ENCODE data around the gene SLC22A7. TPM values are rescaled to one million over a fixed set of nuclear protein-coding genes. Genes with fewer than 3 reads are reported as not detected.

Gene SLC22A7
- polyA plus RNA-seq, 1 donor (not counting 4 experiments of a cell fraction or from before 2014, with no cell fraction given): not detected

GRCh38 chr6:43264599-43265145, 33.4 kb upstream of the SLC22A7 start:
- Histone ChIP-seq H3K36me3 (ENCODE audit: control insufficient read depth in 2 of 2, extremely low read depth in 1 of 2, insufficient read depth in 2 of 2, low read length in 2 of 2) (no peaks in the 10 kb centered on the region), H3K4me2 (ENCODE audit: control insufficient read depth, extremely low read depth, insufficient read depth, low read depth, low read length) (no peak overlapping the region), H3K27ac (ENCODE audit: control insufficient read depth, insufficient read depth, low read length) (no peak overlapping the region), H3K9ac (ENCODE audit: control insufficient read depth, extremely low read depth, insufficient read depth, low read length) (no peak overlapping the region), H3K9me3 (ENCODE audit: control insufficient read depth, low read depth, low read length) (no peaks in the 10 kb centered on the region), H3K4me1 (ENCODE audit: control insufficient read depth, extremely low read depth, insufficient read depth, low read length) (peaks cover 5% of the 10 kb centered on the region), H2AFZ (ENCODE audit: control insufficient read depth, low read length) (no peak overlapping the region), H3K79me2 (ENCODE audit: control insufficient read depth, insufficient read depth, low read length) (no peaks in the 10 kb centered on the region), H3K9me1 (ENCODE audit: control insufficient read depth, extremely low read depth, insufficient read depth, low read length) (no peaks in the 10 kb centered on the region), H3K4me3 (ENCODE audit: control insufficient read depth in 2 of 3, extremely low read depth in 1 of 3, insufficient read depth in 2 of 3, low read depth in 1 of 3, low read length in 3 of 3) (no peak overlapping the region), H4K20me1 (ENCODE audit: control insufficient read depth, extremely low read depth, insufficient read depth, low read length) (no peaks in the 10 kb centered on the region), H3K27me3 (ENCODE audit: control insufficient read depth, extremely low read depth, insufficient read depth, low read length) (peaks cover 17% of the 10 kb centered on the region)
- TF ChIP-seq EZH2 (IDR thresholded peaks at IDR 0.05; ENCODE audit: low read length): no peak
- no peak for TF ChIP-seq CTCF (optimal IDR thresholded peaks at IDR 0.05 in 1 of 3, IDR thresholded peaks at IDR 0.05 in 1 of 3, conservative IDR thresholded peaks at IDR 0.05 in 1 of 3; ENCODE audit: extremely low read depth in 1 of 3, insufficient read depth in 2 of 3, low read length in 3 of 3)
- DNase-seq (ENCODE audit: low read depth, low spot score) (no peak), FAIRE-seq (no peak)
- dilution Hi-C loops (cut with MboI; ENCODE audit: extremely low pct_ligation_motif_present, low sequenced_read_pairs): no loop called here

GRCh38 chr6:43265564-43265963, 32.5 kb upstream of the SLC22A7 start:
- H3K4me1 ChIP-seq (ENCODE audit: control insufficient read depth, extremely low read depth, insufficient read depth, low read length): peaks cover 5% of the 10 kb centered on the region
- no peaks in the 10 kb centered on the region for H3K9me3 ChIP-seq (ENCODE audit: control insufficient read depth, low read depth, low read length)
- no peaks in the 10 kb centered on the region for H3K79me2 ChIP-seq (ENCODE audit: control insufficient read depth, insufficient read depth, low read length)
- no peak overlapping the region for H3K9ac ChIP-seq (ENCODE audit: control insufficient read depth, extremely low read depth, insufficient read depth, low read length)
- no peak for TF ChIP-seq CTCF (optimal IDR thresholded peaks at IDR 0.05 in 1 of 3, IDR thresholded peaks at IDR 0.05 in 1 of 3, conservative IDR thresholded peaks at IDR 0.05 in 1 of 3; ENCODE audit: extremely low read depth in 1 of 3, insufficient read depth in 2 of 3, low read length in 3 of 3)
- no peak for TF ChIP-seq EZH2 (IDR thresholded peaks at IDR 0.05; ENCODE audit: low read length)
- no peak for FAIRE-seq
- no peaks in the 10 kb centered on the region for H3K36me3 ChIP-seq (ENCODE audit: control insufficient read depth in 2 of 2, extremely low read depth in 1 of 2, insufficient read depth in 2 of 2, low read length in 2 of 2)
- dilution Hi-C loops (cut with MboI; ENCODE audit: extremely low pct_ligation_motif_present, low sequenced_read_pairs): no loop called here
- H4K20me1 ChIP-seq (ENCODE audit: control insufficient read depth, extremely low read depth, insufficient read depth, low read length): no peaks in the 10 kb centered on the region
- no peak overlapping the region for H3K4me3 ChIP-seq (ENCODE audit: control insufficient read depth in 2 of 3, extremely low read depth in 1 of 3, insufficient read depth in 2 of 3, low read depth in 1 of 3, low read length in 3 of 3)
- no peaks in the 10 kb centered on the region for H3K9me1 ChIP-seq (ENCODE audit: control insufficient read depth, extremely low read depth, insufficient read depth, low read length)
- H3K27me3 ChIP-seq (ENCODE audit: control insufficient read depth, extremely low read depth, insufficient read depth, low read length): peaks cover 19% of the 10 kb centered on the region
- no peak overlapping the region for H3K4me2 ChIP-seq (ENCODE audit: control insufficient read depth, extremely low read depth, insufficient read depth, low read depth, low read length)
- no peak overlapping the region for H3K27ac ChIP-seq (ENCODE audit: control insufficient read depth, insufficient read depth, low read length)
- H2AFZ ChIP-seq (ENCODE audit: control insufficient read depth, low read length): no peak overlapping the region
- DNase-seq (ENCODE audit: low read depth, low spot score): no peak
